ENCODE data around the gene HAUS7. TPM values are rescaled to one million over a fixed set of nuclear protein-coding genes. Genes with fewer than 3 reads are reported as not detected.
A peak's percentile ranks its signal among the peaks of the same experiment; 100 is the strongest.

Gene HAUS7
- polyA plus RNA-seq (ENCODE audit: insufficient read depth in 1 of 5, insufficient read length in 5 of 5, low replicate concordance in 1 of 5), result 10 to 100 TPM; 27.1 to 45.0 (median 36.5) TPM
- long read RNA-seq, donor 1, transcript HAUS7-202 (10 exons, 1,363 nt), result major isoform, 6 of 8 reads
- long read RNA-seq, donor 1, partial matches to known transcripts, result 0 of 8 reads
- long read RNA-seq, donor 1, other reads (novel, unspliced or antisense), result 0 of 8 reads
- long read RNA-seq, donor 2, transcript HAUS7-202 (10 exons, 1,363 nt), result major isoform, 6 of 6 reads
- long read RNA-seq, donor 2, partial matches to known transcripts, result 0 of 6 reads
- long read RNA-seq, donor 2, other reads (novel, unspliced or antisense), result 0 of 6 reads
- long read RNA-seq, donor 3, transcript HAUS7-202 (10 exons, 1,363 nt), result major isoform, 5 of 107 reads
- long read RNA-seq, donor 3, partial matches to known transcripts, result 80 of 107 reads
- long read RNA-seq, donor 3, other reads (novel, unspliced or antisense), result 22 of 107 reads
- long read RNA-seq, donor 4, transcript HAUS7-202 (10 exons, 1,363 nt), result major isoform, 6 of 99 reads
- long read RNA-seq, donor 4, partial matches to known transcripts, result 58 of 99 reads
- long read RNA-seq, donor 4, other reads (novel, unspliced or antisense), result 34 of 99 reads
- long read RNA-seq, donor 5, transcript HAUS7-202 (10 exons, 1,363 nt), result major isoform, 8 of 165 reads
- long read RNA-seq, donor 5, partial matches to known transcripts, result 155 of 165 reads
- long read RNA-seq, donor 5, other reads (novel, unspliced or antisense), result 0 of 165 reads
- long read RNA-seq, donor 6, partial matches to known transcripts, result 14 of 18 reads
- long read RNA-seq, donor 6, other reads (novel, unspliced or antisense), result 0 of 18 reads
- long read RNA-seq, donor 7, transcript HAUS7-202 (10 exons, 1,363 nt), result major isoform, 12 of 516 reads
- long read RNA-seq, donor 7, partial matches to known transcripts, result 426 of 516 reads
- long read RNA-seq, donor 7, other reads (novel, unspliced or antisense), result 78 of 516 reads
- long read RNA-seq, donor 8, partial matches to known transcripts, result 132 of 135 reads
- long read RNA-seq, donor 8, other reads (novel, unspliced or antisense), result 0 of 135 reads

- peak; percentile 86 to 88 for DNase-seq
Measured at GRCh38 chrX:153470411-153471363, at the start of gene HAUS7. Gene HAUS7 (minus strand): TSS chrX:153470576. CDS start chrX:153470557, 19 bp downstream.

DNA sequence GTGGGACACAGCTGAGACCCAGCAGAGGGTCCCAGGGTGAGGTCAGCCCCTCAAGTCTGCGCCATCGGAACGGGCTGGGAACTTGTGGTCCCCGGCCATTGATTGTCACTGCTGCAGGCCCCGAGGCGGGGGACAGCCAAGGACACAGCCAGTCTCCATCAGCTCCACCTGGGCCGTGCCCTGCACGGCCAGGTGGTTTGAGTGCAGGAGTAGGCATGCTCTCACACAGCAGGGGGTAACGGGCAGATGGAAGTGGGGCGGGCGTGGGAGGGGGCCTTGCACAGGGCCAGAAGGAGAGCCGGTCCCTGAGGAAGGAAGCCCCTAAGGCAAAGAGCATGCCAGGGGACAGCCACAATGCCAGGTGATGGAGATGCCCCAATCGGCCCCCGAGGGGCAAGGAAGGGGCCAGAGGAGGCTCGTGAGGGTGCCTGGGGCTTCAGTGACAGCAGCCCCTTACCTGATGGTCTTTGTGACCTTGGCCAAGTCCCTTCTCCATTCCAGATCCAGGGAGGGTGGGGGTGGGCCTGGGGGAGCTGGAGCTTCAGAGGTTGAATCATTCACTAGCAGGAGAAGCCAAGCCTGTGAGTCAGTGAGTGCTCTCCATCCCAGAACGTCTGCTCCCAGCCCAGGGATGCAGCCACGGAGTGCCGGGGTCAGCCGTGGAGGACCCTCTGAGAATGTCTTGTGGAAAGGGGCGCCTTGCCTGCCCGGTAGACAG, 49.4 kb upstream of the HAUS7 start:
- DNase-seq, result no peak

DNA sequence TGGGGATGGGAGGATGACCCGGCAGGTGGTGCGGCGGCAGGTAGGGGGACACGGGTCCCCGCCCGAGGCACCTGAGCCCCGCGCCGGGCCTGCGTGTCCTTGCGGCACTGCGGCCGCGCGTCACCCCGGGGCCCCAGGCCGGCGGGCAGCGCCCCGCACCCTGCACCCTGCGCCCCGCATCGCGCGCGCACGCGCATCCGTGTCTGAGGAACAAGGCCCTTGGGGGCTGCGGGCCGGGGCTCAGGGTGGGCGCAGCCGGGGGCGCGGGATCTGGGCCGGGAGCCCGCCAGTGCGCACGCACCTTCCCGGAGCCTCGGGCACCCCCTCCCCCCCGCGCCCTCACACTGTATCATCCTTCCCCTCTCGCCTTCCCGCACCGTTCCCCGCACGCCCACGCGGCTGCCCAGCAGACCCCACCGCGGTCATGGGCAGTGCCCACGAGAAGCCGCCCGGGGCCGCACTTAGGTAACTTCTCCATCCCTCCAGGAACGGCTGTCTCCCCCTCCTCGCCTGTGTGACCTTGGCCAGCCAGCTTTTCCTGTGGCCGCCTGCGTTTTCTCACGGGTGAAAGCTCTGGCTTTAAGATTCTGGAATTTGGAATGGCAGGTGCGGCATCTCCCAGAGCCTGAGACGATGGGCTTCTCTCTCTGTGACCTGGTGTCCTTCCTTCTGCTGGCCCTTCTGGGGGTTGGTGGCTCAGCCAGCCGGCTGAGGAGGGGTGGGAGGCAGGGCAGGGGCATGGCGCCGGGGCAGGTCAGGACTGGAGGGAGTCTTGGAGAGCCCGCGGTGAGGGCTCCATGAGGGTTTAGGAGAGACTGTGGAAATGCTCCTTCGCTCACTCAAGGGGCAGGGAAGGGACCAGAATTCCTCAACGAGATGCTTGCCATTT, 47.8 kb upstream of the HAUS7 start:
- DNase-seq, result no peak

- no peak for DNase-seq
Measured at GRCh38 chrX:153517423-153517822, 47.0 kb upstream of the HAUS7 start, which contains the start of gene ATP2B3. Gene ATP2B3 (plus strand): TSS chrX:153517642. CDS start chrX:153536248, 18,606 bp downstream.

DNA sequence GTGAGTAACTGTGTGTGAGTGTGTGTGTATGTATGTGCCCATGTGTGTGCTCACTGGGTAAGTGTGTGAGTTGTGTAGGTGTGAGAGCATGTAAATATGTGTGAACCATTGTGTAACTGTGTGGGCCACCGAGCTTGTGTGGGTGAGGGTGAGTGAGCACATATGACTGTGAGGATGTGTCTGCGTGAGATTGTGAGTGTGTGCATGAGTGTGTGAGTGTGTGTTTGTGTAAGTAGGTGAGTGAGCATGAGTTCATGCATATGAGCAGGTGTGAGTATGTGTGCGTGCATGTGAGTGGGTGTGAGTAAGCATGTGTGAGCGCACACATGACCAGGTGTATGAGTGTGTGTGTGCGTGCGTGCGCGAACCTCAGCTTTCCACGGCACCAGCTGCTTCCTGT, 45.7 kb upstream of the HAUS7 start:
- DNase-seq, result no peak

GRCh38 chrX:153515435-153515834, 45.1 kb upstream of the HAUS7 start:
- no peak for DNase-seq

- DNase-seq, result no peak
Measured at GRCh38 chrX:153514259-153514658, 43.9 kb upstream of the HAUS7 start.

GRCh38 chrX:153513265-153513664, 42.9 kb upstream of the HAUS7 start:
- no peak for DNase-seq

DNA sequence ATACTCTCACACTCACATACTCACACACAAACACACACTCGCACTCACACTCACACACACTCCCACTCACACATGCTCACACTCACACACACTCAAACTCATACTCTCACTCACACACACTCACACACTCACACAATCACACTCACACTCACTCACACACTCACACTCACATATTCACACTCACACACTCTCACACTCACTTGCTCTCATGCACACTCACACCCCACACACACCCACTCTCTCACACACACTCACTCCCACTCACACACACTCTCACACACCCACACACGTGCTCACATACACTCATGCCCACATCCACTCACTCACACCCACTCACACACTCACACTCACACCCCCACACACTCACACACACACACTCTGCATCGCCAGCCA, 42.1 kb upstream of the HAUS7 start:
- DNase-seq, result no peak

DNA sequence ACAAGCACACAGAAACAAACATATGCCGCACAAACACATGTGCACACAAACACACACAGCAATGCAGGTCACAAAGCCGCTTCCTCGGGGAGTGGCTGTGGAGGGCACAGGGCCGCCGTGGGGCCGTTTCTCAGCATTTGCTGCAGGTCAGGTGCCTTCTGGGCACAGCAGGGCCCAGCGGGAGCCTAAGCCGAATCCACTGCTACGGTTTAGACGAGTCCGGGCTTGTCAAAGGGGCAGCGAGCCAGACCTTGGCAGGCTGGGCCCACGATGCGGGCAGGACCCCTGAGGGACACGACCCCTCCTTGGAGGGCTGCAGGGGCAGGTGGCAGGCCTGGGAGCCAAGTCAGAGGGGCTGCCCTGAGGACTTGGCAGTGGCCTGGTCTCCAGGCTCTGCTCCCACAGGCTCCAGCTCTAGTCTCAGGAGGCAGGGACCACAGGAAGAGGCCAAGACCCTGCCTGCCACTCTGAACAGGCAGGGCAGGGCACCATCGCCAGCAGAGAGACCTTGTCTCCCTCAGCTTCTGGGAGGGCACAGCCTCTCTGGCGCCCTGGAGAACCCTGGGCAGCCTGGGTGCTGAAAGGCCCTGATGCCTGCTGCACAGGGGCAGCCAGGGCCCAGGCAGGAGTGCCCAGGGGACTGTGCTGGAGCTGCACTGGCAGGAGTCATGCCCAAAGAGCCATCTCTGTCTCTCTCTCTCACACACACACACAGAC, 41.6 kb upstream of the HAUS7 start:
- no peak for DNase-seq

GRCh38 chrX:153510383-153510782, 40.0 kb upstream of the HAUS7 start:
- no peak for DNase-seq

DNA sequence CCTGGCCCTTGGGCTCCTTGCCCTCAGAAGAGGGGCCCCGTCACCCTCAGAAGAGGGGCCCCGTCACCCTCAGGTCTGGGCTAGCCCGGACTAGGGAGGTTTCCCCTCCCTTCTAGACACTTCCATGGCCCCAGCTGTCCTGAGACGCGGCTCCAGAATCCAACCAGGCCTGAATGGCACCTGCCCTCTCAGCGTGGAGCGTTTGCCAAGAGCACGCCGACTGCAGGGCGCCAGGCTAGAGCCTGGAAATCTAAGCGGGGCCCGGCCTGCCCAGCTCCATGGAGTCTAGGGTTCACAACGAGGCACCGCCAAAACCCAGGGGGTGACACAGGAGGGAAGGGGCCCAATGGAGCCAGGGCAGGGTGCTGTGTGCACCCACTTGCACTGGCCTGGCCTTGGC, 39.2 kb upstream of the HAUS7 start:
- no peak for DNase-seq

- DNase-seq, result peak in 1 of 2 donors; percentile 73
Measured at GRCh38 chrX:153507484-153508178, 37.3 kb upstream of the HAUS7 start.

DNA sequence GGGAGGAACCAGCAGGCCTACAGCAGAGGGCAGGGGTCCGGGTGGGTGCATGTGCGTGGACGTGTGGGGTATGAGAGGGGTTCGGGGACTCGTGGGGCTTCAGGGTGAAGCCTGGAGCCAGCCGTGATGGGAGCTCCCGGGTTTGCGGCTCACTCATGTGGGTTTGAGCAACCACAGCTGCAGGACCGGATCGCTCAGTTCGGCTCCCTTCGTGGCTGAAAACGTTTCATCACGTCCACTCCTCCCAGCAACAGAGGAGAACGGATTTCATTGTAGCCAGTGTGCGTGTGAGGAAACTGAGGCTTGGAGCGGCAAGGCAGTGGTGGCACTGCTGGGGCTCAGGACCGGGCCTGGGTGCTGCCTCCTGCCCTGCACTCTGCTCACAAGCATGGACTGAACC, 35.0 kb upstream of the HAUS7 start:
- DNase-seq, result no peak

- DNase-seq, result no peak
Measured at GRCh38 chrX:153504445-153505016, 34.2 kb upstream of the HAUS7 start.

GRCh38 chrX:153502796-153503195, 32.4 kb upstream of the HAUS7 start:
- DNase-seq, result no peak

DNA sequence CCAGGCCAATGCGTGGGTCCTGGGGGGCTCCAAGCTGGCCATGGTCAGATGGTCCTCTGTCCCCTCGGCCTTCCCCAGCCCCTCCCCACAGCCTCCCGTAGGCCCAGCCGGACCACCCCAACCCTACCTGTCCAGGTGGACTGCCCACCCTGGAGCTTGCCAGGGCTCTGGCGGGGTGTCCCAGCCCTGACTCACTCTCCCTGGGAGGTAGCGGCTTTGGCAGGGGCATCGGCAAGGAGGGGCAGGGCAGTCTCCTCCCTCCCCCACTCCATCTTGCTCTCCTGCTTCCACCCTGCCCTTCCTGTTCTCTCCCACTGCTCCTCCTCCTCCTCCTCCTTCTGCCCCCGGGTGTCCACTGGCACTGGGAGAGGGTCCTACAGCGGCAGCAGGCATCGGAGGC, 31.8 kb upstream of the HAUS7 start:
- no peak for DNase-seq

- no peak for DNase-seq
Measured at GRCh38 chrX:153501530-153501929, 31.2 kb upstream of the HAUS7 start.
